Spleen (tissue), 11 donors: ENCODE measurements around the gene PARD3B. TPM values are rescaled to one million over a fixed set of nuclear protein-coding genes. Genes with fewer than 3 reads are reported as not detected.

ENCODE experiments used
- DNase-seq: peaks from one replicate; pipeline ENCODE4 v3.0.0-alpha.2; 2020
- H3K27ac ChIP-seq, 8 donors: fragments of 200-600 bp; sonication (generic) in 7 of 8; 1 replicate in 4 of 8; 2 replicates in 4 of 8; pipeline versions ENCODE4 v1.5.0 to v1.8.0; 2016 to 2021; ENCODE audit warnings: inconsistent platforms in 4 of 8, mild to moderate bottlenecking in 4 of 8, moderate library complexity in 1 of 8
- H3K27me3 ChIP-seq, 7 donors: fragments of 200-600 bp; sonication (generic) in 6 of 7; replicated peaks in 1 of 7; 1 replicate in 4 of 7; 2 replicates in 3 of 7; pipeline versions ENCODE4 v1.5.0 to v1.8.0; 2016 to 2021; ENCODE audit warnings: inconsistent platforms in 3 of 7, mild to moderate bottlenecking in 1 of 7
- H3K36me3 ChIP-seq, 6 donors: fragments of 200-600 bp; sonication (generic) in 5 of 6; 1 replicate in 4 of 6; 2 replicates in 2 of 6; pipeline versions ENCODE4 v1.5.0 to v1.8.0; 2016 to 2021; ENCODE audit warnings: inconsistent platforms in 2 of 6
- H3K4me1 ChIP-seq, 6 donors: fragments of 200-600 bp; sonication (generic) in 5 of 6; 1 replicate in 3 of 6; 2 replicates in 3 of 6; pipeline versions ENCODE4 v1.5.0 to v1.8.0; 2016 to 2021; ENCODE audit warnings: inconsistent platforms in 3 of 6
- H3K4me3 ChIP-seq, 8 donors: fragments of 200-600 bp; sonication (generic) in 7 of 8; 1 replicate in 4 of 8; 2 replicates in 4 of 8; pipeline versions ENCODE4 v1.5.0 to v1.8.0; 2016 to 2021; ENCODE audit warnings: inconsistent platforms in 4 of 8, mild to moderate bottlenecking in 4 of 8, moderate library complexity in 2 of 8
- H3K9me3 ChIP-seq, 8 donors: fragments of 200-600 bp; sonication (generic) in 7 of 8; 1 replicate in 4 of 8; 2 replicates in 4 of 8; pipeline versions ENCODE4 v1.5.0 to v1.8.0; 2016 to 2021; ENCODE audit warnings: inconsistent platforms in 4 of 8
- POLR2A ChIP-seq, 3 donors: fragments of 450-650 bp; IDR thresholded peaks; one replicate each; pipeline ENCODE4 v1.5.1; 2017; ENCODE audit warnings: antibody characterized with exemption in 3 of 3, mild to moderate bottlenecking in 1 of 3
- POLR2AphosphoS5 ChIP-seq, 3 donors: sonication (generic); formaldehyde crosslinking; IDR thresholded peaks; one replicate each; pipeline ENCODE4 v1.5.1; 2017; ENCODE audit warnings: antibody characterized with exemption in 3 of 3
- WGBS, 5 donors: extraction: QIAGEN DNeasy Blood & Tissue Kit in 3 of 5; methylation state at CpG; one replicate each; pipeline versions ENCODE4 v1.1.5 to v1.1.7; 2013 to 2018; 5-methylcytosine and 5-hydroxymethylcytosine counted together
- intact Hi-C: fragments of 100-400 bp; cut with DNase I; formaldehyde crosslinking; loops from one replicate; pipeline ENCODE4 v1.15.0; 2023; ENCODE audit warnings: low total_unique reads
- polyA plus RNA-seq, 3 donors: library from polyadenylated mRNA; stranded (reverse); fragments of 200-250 nt; gene quantifications; one replicate each; pipeline ENCODE4 v1.2.1, GENCODE V29; 2013
- total RNA-seq, 7 donors: library from RNA; depleted of rRNA in 3 of 7; stranded (reverse); fragments of >200 nt in 3 of 7; fragmentation: NEBNext Ultra II Directional in 4 of 7; extraction: Animal tissue kit (Norgen Biotek cat#: 25700) in 4 of 7; gene quantifications; one replicate each; pipeline versions ENCODE4 v1.1.0 to v1.2.1, GENCODE V29; 2016 to 2021
- TF ChIP-seq, protein P1 (sequence below), 11 experiments: fragments of 200-600 bp in 7 of 11; fragments of 450-650 bp in 4 of 11; sonication (generic) in 4 of 11; IDR thresholded peaks in 8 of 11; conservative IDR thresholded peaks in 3 of 11; 1 replicate in 7 of 11; 2 replicates in 4 of 11; pipeline versions ENCODE4 v1.4.0 to v1.8.0; 2016 to 2021; ENCODE audit warnings: antibody characterized with exemption in 11 of 11, inconsistent platforms in 4 of 11, mild to moderate bottlenecking in 1 of 11
- donor health status: healthy with polysubstance abuse.
- donor health status: DM: no; HTN: no; CAD: no; lungs with moderate emphysema.
- donor health status: DM: no; HTN: no; CAD: no.
- donor health status: Bipolar disorder and iron deficiency.
- donor health status: healthy.
- donor health status: DM: no; HTN: no; CAD: no.
- donor health status: DM: yes; HTN: yes; CAD: no.

Gene PARD3B
- total and polyA plus RNA-seq, 10 donors = 0.85 to 27.8 (median 14.7) TPM

GRCh38 chr2:205232086-205232485 is 686.8 kb downstream of the PARD3B start:
- Histone ChIP-seq H3K4me3 (no peak overlapping the region), H3K36me3 (no peaks in the 10 kb centered on the region), H3K4me1 (no peaks in the 10 kb centered on the region), H3K27ac (no peak overlapping the region), H3K27me3 (no peaks in the 10 kb centered on the region), H3K9me3 (peaks cover 0 to 8% (median 0%) of the 10 kb centered on the region in 8 donors)
- intact Hi-C loops = no loop called here
- TF ChIP-seq POLR2AphosphoS5 (IDR thresholded peaks at IDR 0.05) (no peak), POLR2A (IDR thresholded peaks at IDR 0.05) (no peak)
- TF ChIP-seq, protein P1, sequence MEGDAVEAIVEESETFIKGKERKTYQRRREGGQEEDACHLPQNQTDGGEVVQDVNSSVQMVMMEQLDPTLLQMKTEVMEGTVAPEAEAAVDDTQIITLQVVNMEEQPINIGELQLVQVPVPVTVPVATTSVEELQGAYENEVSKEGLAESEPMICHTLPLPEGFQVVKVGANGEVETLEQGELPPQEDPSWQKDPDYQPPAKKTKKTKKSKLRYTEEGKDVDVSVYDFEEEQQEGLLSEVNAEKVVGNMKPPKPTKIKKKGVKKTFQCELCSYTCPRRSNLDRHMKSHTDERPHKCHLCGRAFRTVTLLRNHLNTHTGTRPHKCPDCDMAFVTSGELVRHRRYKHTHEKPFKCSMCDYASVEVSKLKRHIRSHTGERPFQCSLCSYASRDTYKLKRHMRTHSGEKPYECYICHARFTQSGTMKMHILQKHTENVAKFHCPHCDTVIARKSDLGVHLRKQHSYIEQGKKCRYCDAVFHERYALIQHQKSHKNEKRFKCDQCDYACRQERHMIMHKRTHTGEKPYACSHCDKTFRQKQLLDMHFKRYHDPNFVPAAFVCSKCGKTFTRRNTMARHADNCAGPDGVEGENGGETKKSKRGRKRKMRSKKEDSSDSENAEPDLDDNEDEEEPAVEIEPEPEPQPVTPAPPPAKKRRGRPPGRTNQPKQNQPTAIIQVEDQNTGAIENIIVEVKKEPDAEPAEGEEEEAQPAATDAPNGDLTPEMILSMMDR (IDR thresholded peaks at IDR 0.05 in 8 of 11, conservative IDR thresholded peaks at IDR 0.05 in 3 of 11) = no peak
- 89 to 100% (median 96%) methylated on average over 3 of the region's 3 CpGs for WGBS, 5 donors
- no peak for DNase-seq

GRCh38 chr2:205235434-205235833 is 690.2 kb downstream of the PARD3B start:
- no peaks in the 10 kb centered on the region for H3K27me3 ChIP-seq
- intact Hi-C loops = no loop called here

DNA sequence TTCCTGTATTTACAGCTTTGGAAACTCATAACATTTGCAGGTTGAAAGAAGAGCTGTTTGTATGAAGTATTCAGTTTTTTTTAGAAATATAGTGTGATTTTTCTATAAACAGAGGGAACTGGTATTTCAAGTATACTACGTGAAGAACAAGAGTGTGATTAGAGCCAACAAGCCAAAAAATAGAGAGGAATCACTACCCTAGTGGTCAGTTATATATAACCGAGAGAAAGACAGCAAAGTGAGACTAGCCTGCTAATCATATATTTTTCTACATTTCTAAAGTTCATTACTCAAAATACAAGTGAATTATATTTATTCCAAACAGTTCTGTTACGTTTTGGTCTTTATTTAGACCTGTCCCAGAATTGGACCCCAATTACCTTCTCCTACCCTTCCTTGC is 692.2 kb downstream of the PARD3B start:
- no peaks in the 10 kb centered on the region for H3K9me3 ChIP-seq
- DNase-seq = no peak
- no peak overlapping the region for H3K4me3 ChIP-seq
- intact Hi-C loops = no loop called here
- no peaks in the 10 kb centered on the region for H3K4me1 ChIP-seq
- H3K36me3 ChIP-seq = no peaks in the 10 kb centered on the region
- TF ChIP-seq POLR2A (IDR thresholded peaks at IDR 0.05) = no peak
- TF ChIP-seq POLR2AphosphoS5 (IDR thresholded peaks at IDR 0.05) = no peak
- TF ChIP-seq, protein P1 (IDR thresholded peaks at IDR 0.05 in 8 of 11, conservative IDR thresholded peaks at IDR 0.05 in 3 of 11) = no peak
- H3K27me3 ChIP-seq = no peaks in the 10 kb centered on the region
- 64 to 92% (median 89%) methylated on average over 3 of the region's 3 CpGs for WGBS, 5 donors
- no peak overlapping the region for H3K27ac ChIP-seq

More at GRCh38 chr2:205235434-205235833, 690.2 kb downstream of the PARD3B start:
- peaks cover 0 to 5% (median 0%) of the 10 kb centered on the region in 8 donors for H3K9me3 ChIP-seq
- no peak for DNase-seq
- 96 to 98% (median 97%) methylated on average over 1 of the region's 1 CpG for WGBS, 5 donors
- no peak overlapping the region for H3K27ac ChIP-seq
- no peaks in the 10 kb centered on the region for H3K36me3 ChIP-seq
- H3K4me3 ChIP-seq = no peak overlapping the region
- no peak for TF ChIP-seq POLR2A (IDR thresholded peaks at IDR 0.05)
- TF ChIP-seq POLR2AphosphoS5 (IDR thresholded peaks at IDR 0.05) = no peak
- TF ChIP-seq, protein P1 (IDR thresholded peaks at IDR 0.05 in 8 of 11, conservative IDR thresholded peaks at IDR 0.05 in 3 of 11) = no peak
- H3K4me1 ChIP-seq = no peaks in the 10 kb centered on the region

- H3K27ac ChIP-seq = no peak overlapping the region
- DNase-seq = no peak
- intact Hi-C loops = no loop called here
- no peaks in the 10 kb centered on the region for H3K9me3 ChIP-seq
- no peaks in the 10 kb centered on the region for H3K36me3 ChIP-seq
- 70 to 95% (median 93%) methylated on average over 3 of the region's 3 CpGs for WGBS, 5 donors
- TF ChIP-seq, protein P1 (IDR thresholded peaks at IDR 0.05 in 8 of 11, conservative IDR thresholded peaks at IDR 0.05 in 3 of 11) = no peak
- TF ChIP-seq POLR2AphosphoS5 (IDR thresholded peaks at IDR 0.05) (no peak), POLR2A (IDR thresholded peaks at IDR 0.05) (no peak)
- no peaks in the 10 kb centered on the region for H3K4me1 ChIP-seq
- no peak overlapping the region for H3K4me3 ChIP-seq
- no peaks in the 10 kb centered on the region for H3K27me3 ChIP-seq
Observed at GRCh38 chr2:205245001-205245400, 699.7 kb downstream of the PARD3B start.
